ENCODE measurements around the gene OR2AJ1.

Gene OR2AJ1

DNA sequence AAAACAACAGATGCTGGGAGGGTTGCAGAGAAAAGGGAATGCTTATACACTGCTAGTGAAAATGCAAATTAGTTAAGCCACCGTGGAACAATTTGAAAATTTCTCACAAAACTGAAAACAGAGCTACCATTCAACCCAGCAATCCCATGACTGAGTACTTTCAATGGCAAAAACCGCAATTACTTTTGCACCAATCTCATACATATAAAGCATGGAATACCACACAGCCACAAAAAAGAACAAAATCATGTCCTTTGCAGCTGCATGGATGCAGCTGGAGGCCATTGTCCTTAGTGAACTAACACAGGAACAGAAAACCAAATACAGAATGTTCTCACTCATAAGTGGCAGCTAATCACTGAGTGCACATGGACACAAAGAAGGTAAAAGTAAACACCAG is 10.9 kb upstream of the OR2AJ1 start:
- Mint-ChIP-seq H3K27me3 (ENCODE audit: low read depth) (no peaks in the 10 kb centered on the region), H3K4me1 (no peaks in the 10 kb centered on the region), H3K36me3 (ENCODE audit: low read depth) (no peaks in the 10 kb centered on the region), H3K27ac (no peak overlapping the region), H3K4me3 (no peak overlapping the region), H3K9me3 (peaks cover 26% of the 10 kb centered on the region)
- TF ChIP-seq, protein P1, sequence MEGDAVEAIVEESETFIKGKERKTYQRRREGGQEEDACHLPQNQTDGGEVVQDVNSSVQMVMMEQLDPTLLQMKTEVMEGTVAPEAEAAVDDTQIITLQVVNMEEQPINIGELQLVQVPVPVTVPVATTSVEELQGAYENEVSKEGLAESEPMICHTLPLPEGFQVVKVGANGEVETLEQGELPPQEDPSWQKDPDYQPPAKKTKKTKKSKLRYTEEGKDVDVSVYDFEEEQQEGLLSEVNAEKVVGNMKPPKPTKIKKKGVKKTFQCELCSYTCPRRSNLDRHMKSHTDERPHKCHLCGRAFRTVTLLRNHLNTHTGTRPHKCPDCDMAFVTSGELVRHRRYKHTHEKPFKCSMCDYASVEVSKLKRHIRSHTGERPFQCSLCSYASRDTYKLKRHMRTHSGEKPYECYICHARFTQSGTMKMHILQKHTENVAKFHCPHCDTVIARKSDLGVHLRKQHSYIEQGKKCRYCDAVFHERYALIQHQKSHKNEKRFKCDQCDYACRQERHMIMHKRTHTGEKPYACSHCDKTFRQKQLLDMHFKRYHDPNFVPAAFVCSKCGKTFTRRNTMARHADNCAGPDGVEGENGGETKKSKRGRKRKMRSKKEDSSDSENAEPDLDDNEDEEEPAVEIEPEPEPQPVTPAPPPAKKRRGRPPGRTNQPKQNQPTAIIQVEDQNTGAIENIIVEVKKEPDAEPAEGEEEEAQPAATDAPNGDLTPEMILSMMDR (IDR thresholded peaks at IDR 0.05; ENCODE audit: unreplicated experiment in 3 of 3): no peak

DNA sequence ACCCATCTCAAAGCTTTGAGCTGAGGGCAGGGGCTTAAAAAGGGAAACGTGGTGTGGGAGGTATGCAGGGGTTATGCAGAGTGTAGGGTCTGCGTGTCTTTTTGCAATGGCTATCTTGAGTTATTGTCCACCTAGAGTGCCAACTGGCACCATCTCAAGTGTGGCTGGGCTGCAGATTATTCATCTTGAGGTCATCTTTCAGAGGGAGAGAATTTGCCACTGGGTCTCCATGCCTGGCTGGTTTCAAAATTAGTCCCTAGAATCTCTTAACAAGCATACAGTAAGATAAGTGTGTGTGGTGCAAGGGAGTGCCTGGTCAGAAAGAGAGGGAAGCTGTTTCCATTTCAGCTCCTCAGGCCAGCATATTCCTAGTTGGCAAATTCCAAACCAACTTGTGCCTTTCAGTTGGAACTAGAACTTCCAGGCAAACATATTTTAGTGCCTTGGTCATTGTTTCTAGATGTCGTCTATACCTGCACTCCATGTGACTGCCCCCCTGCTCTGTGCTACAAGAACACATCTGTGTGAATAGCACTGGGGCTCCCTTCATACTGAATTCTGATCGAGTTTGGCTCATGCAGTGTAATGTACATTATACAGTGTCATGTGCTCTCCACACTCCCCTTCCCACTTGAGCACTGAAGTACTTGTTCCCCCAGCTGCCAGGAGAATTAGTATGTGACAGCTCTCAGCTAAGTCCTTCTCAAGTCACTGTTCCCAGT is 9.6 kb upstream of the OR2AJ1 start:
- H3K27me3 Mint-ChIP-seq (ENCODE audit: low read depth): no peaks in the 10 kb centered on the region
- H3K4me1 Mint-ChIP-seq: no peaks in the 10 kb centered on the region
- TF ChIP-seq, protein P1 (IDR thresholded peaks at IDR 0.05; ENCODE audit: unreplicated experiment in 3 of 3): no peak
- no peaks in the 10 kb centered on the region for H3K36me3 Mint-ChIP-seq (ENCODE audit: low read depth)
- H3K9me3 Mint-ChIP-seq: peaks cover 20% of the 10 kb centered on the region
- H3K4me3 Mint-ChIP-seq: no peak overlapping the region
- no peak overlapping the region for H3K27ac Mint-ChIP-seq

DNA sequence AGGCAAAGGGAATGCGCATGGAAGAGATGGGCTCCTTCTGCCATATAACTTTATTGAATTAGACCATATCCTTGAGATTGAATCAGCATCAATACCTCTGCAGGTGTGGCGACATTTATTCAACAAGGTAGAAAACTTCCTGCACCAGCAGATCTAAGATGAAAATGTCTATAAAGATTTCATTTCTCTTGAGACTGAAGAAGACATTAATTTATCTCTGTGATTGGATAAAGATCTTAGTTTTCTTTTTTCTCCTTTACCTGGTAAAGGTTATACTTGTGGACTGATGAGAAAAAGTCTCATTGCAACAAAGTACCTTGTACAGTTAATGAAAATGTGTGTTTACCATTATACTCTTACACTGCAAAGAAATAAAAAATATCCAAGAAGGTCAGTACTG is 4.7 kb upstream of the OR2AJ1 start, which contains the start of gene OR2T8:
Gene OR2T8, plus strand, starts transcription at position 301 of the 400 bp plus-strand sequence. CDS start 766 bp downstream, outside the sequence.
- Mint-ChIP-seq H3K4me1 (no peaks in the 10 kb centered on the region), H3K27ac (no peak within 1 kb of the TSS), H3K27me3 (ENCODE audit: low read depth) (no peaks in the 10 kb centered on the region), H3K36me3 (ENCODE audit: low read depth) (no peaks in the 10 kb centered on the region), H3K9me3 (peaks cover 18% of the 10 kb centered on the region), H3K4me3 (no peak within 1 kb of the TSS)
- TF ChIP-seq, protein P1 (IDR thresholded peaks at IDR 0.05; ENCODE audit: unreplicated experiment in 3 of 3): no peak

DNA sequence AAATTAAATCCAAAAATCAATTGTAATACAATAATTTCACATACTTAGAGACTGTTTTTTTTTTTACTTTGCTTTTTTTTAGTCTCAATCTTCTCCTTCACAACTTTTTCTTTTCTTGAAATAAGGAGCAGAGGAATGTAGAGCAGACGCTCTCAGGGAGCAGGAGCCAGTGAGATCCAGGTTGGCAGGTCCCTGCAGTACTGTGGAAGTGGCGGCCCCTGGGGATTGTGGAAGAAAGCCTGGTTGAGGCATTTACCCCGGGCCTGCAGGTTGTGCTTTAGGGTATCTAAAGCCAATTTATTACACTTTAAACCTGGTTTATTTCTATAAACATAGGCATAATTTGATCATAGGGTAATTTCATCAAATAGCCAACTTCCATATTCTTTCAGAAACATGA is 748 bp upstream of the OR2AJ1 start:
- H3K27ac Mint-ChIP-seq: no peak overlapping the region
- H3K9me3 Mint-ChIP-seq: peaks cover 18% of the 10 kb centered on the region
- no peaks in the 10 kb centered on the region for H3K4me1 Mint-ChIP-seq
- no peaks in the 10 kb centered on the region for H3K36me3 Mint-ChIP-seq (ENCODE audit: low read depth)
- no peak overlapping the region for H3K4me3 Mint-ChIP-seq
- H3K27me3 Mint-ChIP-seq (ENCODE audit: low read depth): no peaks in the 10 kb centered on the region
- TF ChIP-seq, protein P1 (IDR thresholded peaks at IDR 0.05; ENCODE audit: unreplicated experiment in 3 of 3): no peak

DNA sequence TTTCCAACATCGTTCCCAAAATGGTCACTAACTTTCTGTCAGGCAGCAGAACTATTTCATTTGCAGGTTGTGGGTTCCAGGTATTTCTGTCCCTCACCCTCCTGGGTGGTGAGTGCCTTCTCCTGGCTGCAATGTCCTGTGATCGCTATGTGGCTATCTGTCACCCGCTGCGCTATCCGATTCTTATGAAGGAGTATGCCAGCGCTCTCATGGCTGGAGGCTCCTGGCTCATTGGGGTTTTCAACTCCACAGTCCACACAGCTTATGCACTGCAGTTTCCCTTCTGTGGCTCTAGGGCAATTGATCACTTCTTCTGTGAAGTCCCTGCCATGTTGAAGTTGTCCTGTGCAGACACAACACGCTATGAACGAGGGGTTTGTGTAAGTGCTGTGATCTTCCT is 9.3 kb downstream of the OR2AJ1 start:
- Mint-ChIP-seq H3K27ac (no peak overlapping the region), H3K4me1 (no peaks in the 10 kb centered on the region), H3K27me3 (ENCODE audit: low read depth) (peaks cover 7% of the 10 kb centered on the region), H3K36me3 (ENCODE audit: low read depth) (no peaks in the 10 kb centered on the region), H3K9me3 (peaks cover 17% of the 10 kb centered on the region), H3K4me3 (no peak overlapping the region)
- TF ChIP-seq, protein P1 (IDR thresholded peaks at IDR 0.05; ENCODE audit: unreplicated experiment in 3 of 3): no peak

DNA sequence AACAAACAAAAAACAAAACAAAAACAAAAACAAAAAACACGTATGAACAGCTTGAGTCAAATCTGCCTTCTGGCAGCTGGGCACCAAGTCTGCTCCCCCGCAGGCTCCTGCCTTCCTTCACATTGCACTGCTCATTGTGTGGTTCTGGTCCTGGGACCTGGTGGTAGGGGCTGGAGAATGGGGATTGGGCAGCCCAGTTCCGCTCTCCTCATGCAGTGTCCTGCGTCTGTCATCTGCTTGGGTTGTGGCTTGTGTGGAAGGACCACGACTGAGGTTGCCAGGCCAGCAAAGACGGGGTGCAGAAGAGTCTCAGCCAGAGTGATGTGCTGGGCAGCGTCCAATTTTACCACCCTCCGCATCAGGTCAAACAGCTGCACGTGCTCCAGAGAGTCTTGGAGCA is 11.1 kb downstream of the OR2AJ1 start:
- Mint-ChIP-seq H3K9me3 (peaks cover 13% of the 10 kb centered on the region), H3K4me1 (no peaks in the 10 kb centered on the region), H3K36me3 (ENCODE audit: low read depth) (no peaks in the 10 kb centered on the region), H3K4me3 (no peak overlapping the region), H3K27ac (no peak overlapping the region), H3K27me3 (ENCODE audit: low read depth) (peaks cover 7% of the 10 kb centered on the region)
- TF ChIP-seq, protein P1 (IDR thresholded peaks at IDR 0.05; ENCODE audit: unreplicated experiment in 3 of 3): no peak
